ENCODE results near the gene ERC2.
"Not testable (repeated sequence)": the region's sequence is repeated elsewhere in the genome, so short reads cannot be mapped to it uniquely, and the experiment has no call there.

ERC2 gene

GRCh38 chr3:55842204-55842603, 626.1 kb downstream of the ERC2 start:
- ATAC-seq (ENCODE audit: low read depth) (no peak), DNase-seq (ENCODE audit: low spot score) (no peak)
- H3K4me1 ChIP-seq (ENCODE audit: insufficient read depth, poor library complexity, severe bottlenecking), result no peaks in the 10 kb centered on the region
- no peaks in the 10 kb centered on the region for H3K36me3 ChIP-seq (ENCODE audit: low read depth)
- H3K27me3 ChIP-seq (ENCODE audit: insufficient read depth, poor library complexity, severe bottlenecking), result no peaks in the 10 kb centered on the region
- no peak overlapping the region for H3K27ac ChIP-seq (ENCODE audit: poor library complexity, severe bottlenecking)
- H3K9me3 ChIP-seq (ENCODE audit: severe bottlenecking), result no peaks in the 10 kb centered on the region
- no peak for TF ChIP-seq CTCF (IDR thresholded peaks at IDR 0.05; ENCODE audit: poor library complexity, severe bottlenecking)
- H3K4me3 ChIP-seq (ENCODE audit: severe bottlenecking), result no peak overlapping the region

- H3K9me3 ChIP-seq (ENCODE audit: severe bottlenecking); H3K27ac ChIP-seq (ENCODE audit: poor library complexity, severe bottlenecking); H3K4me1 ChIP-seq (ENCODE audit: insufficient read depth, poor library complexity, severe bottlenecking); DNase-seq (ENCODE audit: low spot score); ATAC-seq (ENCODE audit: low read depth); H3K36me3 ChIP-seq (ENCODE audit: low read depth); H3K27me3 ChIP-seq (ENCODE audit: insufficient read depth, poor library complexity, severe bottlenecking); H3K4me3 ChIP-seq (ENCODE audit: severe bottlenecking): not testable (repeated sequence)
These were observed 636.4 kb downstream of the ERC2 start for GRCh38 chr3:55831876-55832275.

GRCh38 chr3:55828712-55829111, 639.6 kb downstream of the ERC2 start:
- H3K9me3 ChIP-seq (ENCODE audit: severe bottlenecking), result no peaks in the 10 kb centered on the region
- no peak for TF ChIP-seq CTCF (IDR thresholded peaks at IDR 0.05; ENCODE audit: poor library complexity, severe bottlenecking)
- H3K36me3 ChIP-seq (ENCODE audit: low read depth), result no peaks in the 10 kb centered on the region
- ATAC-seq (ENCODE audit: low read depth) (no peak), DNase-seq (ENCODE audit: low spot score) (no peak)
- no peaks in the 10 kb centered on the region for H3K27me3 ChIP-seq (ENCODE audit: insufficient read depth, poor library complexity, severe bottlenecking)
- no peak overlapping the region for H3K27ac ChIP-seq (ENCODE audit: poor library complexity, severe bottlenecking)
- H3K4me1 ChIP-seq (ENCODE audit: insufficient read depth, poor library complexity, severe bottlenecking), result no peaks in the 10 kb centered on the region
- H3K4me3 ChIP-seq (ENCODE audit: severe bottlenecking), result no peak overlapping the region

- H3K27me3 ChIP-seq (ENCODE audit: insufficient read depth, poor library complexity, severe bottlenecking), result no peaks in the 10 kb centered on the region
- H3K27ac ChIP-seq (ENCODE audit: poor library complexity, severe bottlenecking), result no peak overlapping the region
- no peak for TF ChIP-seq CTCF (IDR thresholded peaks at IDR 0.05; ENCODE audit: poor library complexity, severe bottlenecking)
- H3K4me3 ChIP-seq (ENCODE audit: severe bottlenecking), result no peak overlapping the region
- H3K9me3 ChIP-seq (ENCODE audit: severe bottlenecking), result no peaks in the 10 kb centered on the region
- ATAC-seq (ENCODE audit: low read depth), result no peak
- H3K4me1 ChIP-seq (ENCODE audit: insufficient read depth, poor library complexity, severe bottlenecking), result no peaks in the 10 kb centered on the region
- no peaks in the 10 kb centered on the region for H3K36me3 ChIP-seq (ENCODE audit: low read depth)
- no peak for DNase-seq (ENCODE audit: low spot score)
These were observed 640.5 kb downstream of the ERC2 start for GRCh38 chr3:55827786-55828185.

GRCh38 chr3:55826731-55827496, 641.4 kb downstream of the ERC2 start:
- Histone ChIP-seq H3K4me3 (ENCODE audit: severe bottlenecking) (no peak overlapping the region), H3K4me1 (ENCODE audit: insufficient read depth, poor library complexity, severe bottlenecking) (no peaks in the 10 kb centered on the region)

More at GRCh38 chr3:55826731-55827496, 641.4 kb downstream of the ERC2 start:
- TF ChIP-seq CTCF (IDR thresholded peaks at IDR 0.05; ENCODE audit: poor library complexity, severe bottlenecking), result no peak
- DNase-seq (ENCODE audit: low spot score) (no peak), ATAC-seq (ENCODE audit: low read depth) (no peak)
- H3K27ac ChIP-seq (ENCODE audit: poor library complexity, severe bottlenecking), result no peak overlapping the region
- no peaks in the 10 kb centered on the region for H3K36me3 ChIP-seq (ENCODE audit: low read depth)
- H3K9me3 ChIP-seq (ENCODE audit: severe bottlenecking), result no peaks in the 10 kb centered on the region
- H3K27me3 ChIP-seq (ENCODE audit: insufficient read depth, poor library complexity, severe bottlenecking), result no peaks in the 10 kb centered on the region

Measured in RWPE2 (cell line).